Measurements from ENCODE around the gene CASP8AP2. TPM values are rescaled to one million over a fixed set of nuclear protein-coding genes. Genes with fewer than 3 reads are reported as not detected.

CASP8AP2 gene
- total RNA-seq, 1 experiment from 2014 or later: 11.3 TPM

Other genes with a start within 250 kb of the CASP8AP2 start
- gene LYRM2, start 191.1 kb upstream of the CASP8AP2 start, total RNA-seq (2014; rRNA removed; shearing (Covaris generic)): 5.1 and 5.8 TPM in 2 replicates
- gene MDN1, start 10.1 kb upstream of the CASP8AP2 start, total RNA-seq (2014; rRNA removed; shearing (Covaris generic)): 53.2 and 79.3 TPM in 2 replicates
- gene GJA10, start 64.6 kb downstream of the CASP8AP2 start, total RNA-seq (2014; rRNA removed; shearing (Covaris generic)): 0.28 TPM in 1 of 2 replicates, not detected in the other